Midbrain (tissue), 1 donor: ENCODE results near the gene WASHC2C.
"Not testable (repeated sequence)": the region's sequence is repeated elsewhere in the genome, so short reads cannot be mapped to it uniquely, and the experiment has no call there.

Source experiments
- DNase-seq: peaks from one replicate; lab custom pipeline; 2025; lab: John Stamatoyannopoulos, UW

WASHC2C gene

GRCh38 chr10:45761622-45762021 lies 34.6 kb downstream of the WASHC2C start:
- not testable (repeated sequence) for DNase-seq

DNA sequence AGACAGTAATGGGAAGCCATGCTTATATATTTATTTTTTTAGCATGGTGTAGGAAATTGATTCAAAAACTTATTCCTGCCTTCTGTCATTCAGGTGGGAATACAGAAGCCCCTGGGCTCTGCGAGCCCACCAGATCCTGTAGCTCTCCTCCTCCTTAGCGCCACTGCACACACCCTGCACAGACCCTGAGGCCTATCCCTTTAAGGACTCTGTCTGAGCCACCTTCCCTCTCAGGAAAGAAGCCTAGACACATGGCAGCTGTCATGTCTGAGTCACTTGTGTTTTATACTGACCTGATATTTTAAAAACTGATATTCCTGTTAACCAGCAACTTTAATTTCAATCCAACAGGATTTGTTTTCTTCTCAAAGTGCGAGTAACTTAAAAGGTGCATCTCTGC lies 36.0 kb downstream of the WASHC2C start:
- not testable (repeated sequence) for DNase-seq

GRCh38 chr10:45768334-45768733 lies 41.3 kb downstream of the WASHC2C start:
- DNase-seq = not testable (repeated sequence)

GRCh38 chr10:45771757-45772461 lies 44.8 kb downstream of the WASHC2C start:
- DNase-seq = not testable (repeated sequence)

- not testable (repeated sequence) for DNase-seq
Measured at GRCh38 chr10:45786217-45786616, 59.2 kb downstream of the WASHC2C start.

DNA sequence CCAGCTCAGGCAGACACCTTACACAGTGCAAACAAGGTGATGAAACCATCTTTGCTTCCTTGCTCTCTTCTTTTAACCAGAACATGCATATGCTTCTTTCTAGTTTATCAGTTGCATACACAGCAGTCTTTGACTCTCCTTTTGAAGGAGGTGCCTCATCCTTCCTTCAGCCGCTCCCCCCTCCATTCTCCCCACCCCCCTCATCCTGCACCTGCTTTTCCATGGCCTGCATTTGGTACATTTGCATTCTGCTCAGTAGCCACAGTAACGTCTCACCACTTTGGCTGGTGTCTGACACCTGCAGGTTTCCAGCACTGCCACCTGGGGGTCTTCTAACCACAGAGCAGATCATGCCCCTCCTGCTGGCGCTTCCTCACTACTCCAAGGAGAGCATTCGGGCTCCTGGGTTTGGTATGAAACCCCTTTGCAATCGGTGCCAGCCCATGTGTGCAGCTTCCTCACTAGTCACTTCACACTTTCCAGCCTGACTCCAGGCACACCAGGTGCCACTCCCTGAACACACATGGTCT lies 60.2 kb downstream of the WASHC2C start:
- DNase-seq = not testable (repeated sequence)

- DNase-seq = not testable (repeated sequence)
Measured at GRCh38 chr10:45789991-45790390, 62.9 kb downstream of the WASHC2C start.

- DNase-seq = not testable (repeated sequence)
Measured at GRCh38 chr10:45790694-45791426, 63.8 kb downstream of the WASHC2C start.

GRCh38 chr10:45794761-45795160 lies 67.7 kb downstream of the WASHC2C start:
- not testable (repeated sequence) for DNase-seq

- DNase-seq = not testable (repeated sequence)
Measured at GRCh38 chr10:45803060-45804010, 76.3 kb downstream of the WASHC2C start.

DNA sequence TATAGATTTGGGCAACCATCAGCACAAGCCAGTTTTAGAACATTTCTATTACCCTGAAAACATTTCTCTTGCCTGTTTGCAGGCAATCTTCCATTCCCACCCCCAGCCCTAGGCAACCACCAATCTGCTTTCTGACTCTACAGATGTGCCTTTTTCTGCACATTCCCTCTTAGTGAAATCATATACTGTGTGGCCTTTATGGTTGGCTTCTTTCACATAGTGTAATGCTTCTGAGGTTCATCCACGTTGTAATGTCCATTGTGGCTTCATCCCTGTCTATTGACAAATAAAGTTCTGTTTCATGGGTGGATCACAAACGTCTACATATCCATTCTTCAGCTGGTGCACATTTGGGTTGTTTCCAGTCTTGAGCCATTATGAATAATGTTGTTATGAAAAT lies 77.9 kb downstream of the WASHC2C start:
- not testable (repeated sequence) for DNase-seq

DNA sequence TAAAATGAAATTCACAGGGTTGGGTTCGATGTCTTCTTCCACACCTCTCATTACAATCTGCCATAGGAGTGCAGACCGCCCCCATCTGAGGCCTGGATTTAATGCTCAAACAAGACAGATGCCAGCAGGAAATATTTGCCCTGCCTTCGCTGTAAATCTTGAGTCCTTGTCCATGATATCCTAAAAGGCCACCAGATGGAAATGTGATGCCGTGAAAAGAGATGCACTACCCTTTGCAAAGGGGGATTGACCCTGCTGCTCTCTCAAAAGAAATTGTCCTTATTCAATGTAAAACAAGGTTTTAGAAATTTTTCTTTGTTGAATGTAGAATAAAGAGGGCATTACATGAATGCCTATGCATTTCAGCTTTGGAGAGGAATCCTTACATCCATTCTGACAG lies 82.8 kb downstream of the WASHC2C start:
- no peak for DNase-seq

GRCh38 chr10:45811075-45811474 lies 84.0 kb downstream of the WASHC2C start:
- DNase-seq = no peak

DNA sequence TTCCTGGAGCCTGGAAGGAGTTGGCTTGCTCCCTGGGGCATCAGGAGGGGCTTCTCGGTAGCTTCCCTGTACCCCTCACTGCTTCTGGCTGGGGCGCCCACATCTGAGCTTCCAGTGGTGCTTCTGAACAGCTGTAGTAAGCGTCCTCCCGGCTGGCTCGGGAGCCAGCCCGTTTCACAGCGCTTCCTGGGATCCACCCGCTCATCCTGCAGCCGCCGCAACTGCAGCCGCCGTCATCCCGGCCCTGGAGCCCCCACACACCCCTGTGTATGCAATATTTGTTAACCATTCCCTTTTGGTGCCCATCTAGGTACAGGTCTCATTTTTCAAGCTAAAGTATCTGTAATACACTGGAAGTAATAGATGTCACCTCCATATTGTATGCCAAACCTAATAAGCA lies 85.9 kb downstream of the WASHC2C start:
- DNase-seq = not testable (repeated sequence)

GRCh38 chr10:45814146-45814545 lies 87.1 kb downstream of the WASHC2C start:
- DNase-seq = not testable (repeated sequence)

DNA sequence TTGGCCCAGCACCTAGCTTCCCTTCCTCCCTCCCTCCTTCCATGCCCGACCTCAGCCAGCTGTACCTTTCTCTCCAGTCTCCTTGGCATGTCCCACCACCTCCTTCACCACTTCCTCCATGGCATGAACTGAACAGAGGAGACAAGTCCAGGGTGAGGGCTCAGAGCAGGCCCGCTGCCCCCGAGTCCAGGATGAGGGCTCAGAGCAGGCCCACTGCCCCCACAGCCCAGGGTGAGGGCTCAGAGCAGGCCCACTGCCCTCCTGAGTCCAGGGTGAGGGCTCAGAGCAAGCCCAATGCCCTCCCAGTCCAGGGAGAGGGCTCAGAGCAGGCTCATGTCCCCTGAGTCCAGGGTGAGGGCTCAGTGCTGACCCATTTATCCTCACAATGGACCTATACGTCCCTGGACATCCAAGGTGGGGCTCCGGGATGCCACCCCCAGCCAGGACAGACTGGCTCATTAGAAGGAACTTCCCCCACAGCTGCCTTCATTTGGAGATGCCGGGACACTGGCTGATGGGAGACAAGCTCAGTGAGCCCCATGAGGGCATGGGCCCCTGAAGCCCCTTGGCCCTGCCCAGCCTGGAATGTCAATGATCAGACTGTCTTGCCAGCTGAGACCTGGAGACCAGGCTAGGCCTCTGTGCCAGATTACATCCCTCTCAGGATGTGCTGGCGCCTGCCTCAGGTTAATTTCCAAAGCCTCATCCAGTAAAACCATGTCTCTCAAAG lies 90.2 kb downstream of the WASHC2C start:
- no peak for DNase-seq

GRCh38 chr10:45817912-45818311 lies 90.8 kb downstream of the WASHC2C start:
- DNase-seq = no peak

- no peak for DNase-seq
Measured at GRCh38 chr10:45819552-45819951, 92.5 kb downstream of the WASHC2C start.

DNA sequence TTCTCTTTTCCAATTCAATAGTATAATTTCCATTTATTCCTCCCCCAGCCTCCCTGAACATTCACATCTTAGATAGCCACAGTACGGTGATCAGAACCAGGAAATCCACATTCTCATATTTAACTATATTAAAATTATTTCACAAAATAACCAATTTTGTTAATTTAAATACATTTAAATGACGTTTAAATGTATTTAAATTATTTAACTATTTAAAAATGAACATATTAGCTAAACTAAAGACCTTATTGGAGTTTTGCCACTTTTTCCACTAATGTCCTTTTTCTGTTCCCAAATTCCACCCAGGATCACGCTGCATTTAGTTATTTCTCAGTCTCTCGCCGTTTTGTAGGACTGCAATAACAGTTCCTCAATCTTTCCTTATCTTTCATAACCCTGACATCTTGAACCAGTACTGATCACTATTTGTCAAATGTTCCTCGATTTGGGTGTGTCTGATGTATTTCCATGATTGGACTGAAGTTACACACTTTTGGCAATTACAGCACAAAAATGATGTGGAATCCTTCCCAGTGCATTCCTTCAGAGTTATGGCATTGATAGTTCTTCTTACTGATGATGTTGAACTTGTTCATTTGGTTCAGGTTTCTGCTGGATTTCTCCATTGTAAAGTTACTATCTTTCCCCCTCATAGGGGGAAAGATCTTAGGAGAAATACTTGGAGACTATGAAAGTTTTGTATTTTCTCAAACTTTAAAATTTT lies 93.2 kb downstream of the WASHC2C start:
- not testable (repeated sequence) for DNase-seq

- DNase-seq = not testable (repeated sequence)
Measured at GRCh38 chr10:45822918-45823317, 95.9 kb downstream of the WASHC2C start.
